Adrenal gland (tissue), 12 donors: ENCODE data around the gene ITFG2. TPM values are rescaled to one million over a fixed set of nuclear protein-coding genes. Genes with fewer than 3 reads are reported as not detected.
"Not testable (repeated sequence)": the region's sequence is repeated elsewhere in the genome, so short reads cannot be mapped to it uniquely, and the experiment has no call there.

Experiments
- DNase-seq, 7 donors: peaks; one replicate each; pipeline ENCODE4 v3.0.0-alpha.2; 2019 to 2020
- H3K27ac ChIP-seq, 5 donors: fragments of 200-600 bp; sonication (generic) in 4 of 5; 1 replicate in 3 of 5; 2 replicates in 2 of 5; pipeline versions ENCODE4 v1.5.1 to v1.8.0; 2016 to 2020; ENCODE audit warnings: mild to moderate bottlenecking in 1 of 5
- H3K27me3 ChIP-seq: fragments of 200-600 bp; 2 replicates; pipeline ENCODE4 v1.8.0; 2021
- H3K36me3 ChIP-seq, 2 donors: fragments of 200-600 bp; replicated peaks in 1 of 2; 1 replicate in 1 of 2; 2 replicates in 1 of 2; pipeline versions ENCODE4 v1.5.1 to v1.8.0; 2018 to 2022
- H3K4me1 ChIP-seq, 2 donors: fragments of 200-600 bp; replicated peaks in 1 of 2; 1 replicate in 1 of 2; 2 replicates in 1 of 2; pipeline versions ENCODE4 v1.5.1 to v1.8.0; 2018 to 2021
- H3K4me3 ChIP-seq, 4 donors: fragments of 200-600 bp; sonication (generic) in 3 of 4; one replicate each; pipeline ENCODE4 v1.5.1; 2016 to 2018
- H3K9me3 ChIP-seq, 3 donors: fragments of 200-600 bp; sonication (generic) in 1 of 3; replicated peaks in 1 of 3; 1 replicate in 2 of 3; 2 replicates in 1 of 3; pipeline versions ENCODE4 v1.5.1 to v1.8.0; 2016 to 2021
- POLR2A ChIP-seq, 2 donors: fragments of 450-650 bp; IDR thresholded peaks; one replicate each; pipeline ENCODE4 v1.6.1; 2017; ENCODE audit warnings: antibody characterized with exemption in 2 of 2, mild to moderate bottlenecking in 2 of 2, moderate library complexity in 1 of 2
- WGBS, 4 donors: extraction: QIAGEN DNeasy Blood & Tissue Kit in 2 of 4; methylation state at CpG; one replicate each; pipeline versions ENCODE4 v1.1.5 to v1.1.7; 2013 to 2017; 5-methylcytosine and 5-hydroxymethylcytosine counted together
- intact Hi-C, 2 donors: fragments of 100-400 bp; cut with DNase I; formaldehyde crosslinking; loops; one replicate each; pipeline versions ENCODE4 v1.14.1 to v1.15.0; 2022 to 2023
- polyA plus RNA-seq, 3 donors: library from polyadenylated mRNA; stranded (reverse); fragments of 200-250 nt in 2 of 3; fragments of 350-450 nt in 1 of 3; fragmentation: Illumina TruSeq in 1 of 3; extraction: RNeasy Lipid Tissue Mini Kit (QIAGEN cat#74804) in 1 of 3; gene quantifications; one replicate each; pipeline ENCODE4 v1.2.3, GENCODE V29; 2013 to 2014
- total RNA-seq, 9 donors: library from RNA; depleted of rRNA in 4 of 9; stranded (reverse); fragments of >200 nt in 4 of 9; fragments of 120-200 nt in 1 of 9; fragmentation: NEBNext Ultra II Directional in 1 of 9; extraction: Animal tissue kit (Norgen Biotek cat#: 25700) in 1 of 9; gene quantifications; one replicate each; pipeline versions ENCODE4 v1.1.0 to v1.2.4, GENCODE V29; 2013 to 2023
- TF ChIP-seq, protein P1 (sequence below), 6 experiments: fragments of 450-650 bp in 4 of 6; fragments of 200-600 bp in 2 of 6; sonication (generic) in 1 of 6; IDR thresholded peaks; 1 replicate in 5 of 6; 2 replicates in 1 of 6; pipeline versions ENCODE4 v1.5.1 to v1.8.0; 2016 to 2021; ENCODE audit warnings: antibody characterized with exemption in 6 of 6, mild to moderate bottlenecking in 2 of 6, moderate library complexity in 1 of 6
- donor health status: healthy with polysubstance abuse.
- donor health status: Bipolar disorder and iron deficiency.
- donor health status: DM: yes; HTN: yes; CAD: no.
- donor health status: DM: no; HTN: no; CAD: no.
- donor health status: DM: no; HTN: no; CAD: no.
- donor health status: DM: yes; HTN: yes; CAD: no.

Gene ITFG2
- total and polyA plus RNA-seq, 12 donors: 20.3 to 63.0 (median 32.7) TPM

DNA sequence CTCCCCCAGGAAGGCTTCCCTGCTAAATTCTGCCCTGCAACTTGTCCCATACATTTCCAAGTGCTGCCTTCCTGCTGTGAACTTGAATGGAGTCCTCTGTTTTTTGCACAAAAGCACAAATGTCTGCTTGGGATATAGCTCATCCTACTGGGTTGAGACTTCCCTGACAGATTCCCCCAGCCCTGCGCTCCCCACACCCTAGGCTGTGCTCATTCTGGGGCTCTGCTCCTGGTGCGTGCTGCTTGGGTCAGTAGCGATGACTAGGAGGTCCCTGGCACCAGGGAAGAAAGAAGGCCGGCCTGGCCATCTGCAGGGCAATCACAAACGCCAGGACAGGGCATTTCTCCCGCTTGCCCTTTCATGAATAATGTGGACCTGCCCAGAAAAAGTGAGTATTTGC is 46.9 kb upstream of the ITFG2 start:
- no peaks in the 10 kb centered on the region for H3K36me3 ChIP-seq
- H3K4me3 ChIP-seq: no peak overlapping the region
- WGBS, 4 donors: 87 to 88% (median 88%) methylated on average over 6 of the region's 6 CpGs
- no peak overlapping the region for H3K27ac ChIP-seq
- H3K9me3 ChIP-seq: no peaks in the 10 kb centered on the region
- no peaks in the 10 kb centered on the region for H3K4me1 ChIP-seq
- TF ChIP-seq, protein P1, sequence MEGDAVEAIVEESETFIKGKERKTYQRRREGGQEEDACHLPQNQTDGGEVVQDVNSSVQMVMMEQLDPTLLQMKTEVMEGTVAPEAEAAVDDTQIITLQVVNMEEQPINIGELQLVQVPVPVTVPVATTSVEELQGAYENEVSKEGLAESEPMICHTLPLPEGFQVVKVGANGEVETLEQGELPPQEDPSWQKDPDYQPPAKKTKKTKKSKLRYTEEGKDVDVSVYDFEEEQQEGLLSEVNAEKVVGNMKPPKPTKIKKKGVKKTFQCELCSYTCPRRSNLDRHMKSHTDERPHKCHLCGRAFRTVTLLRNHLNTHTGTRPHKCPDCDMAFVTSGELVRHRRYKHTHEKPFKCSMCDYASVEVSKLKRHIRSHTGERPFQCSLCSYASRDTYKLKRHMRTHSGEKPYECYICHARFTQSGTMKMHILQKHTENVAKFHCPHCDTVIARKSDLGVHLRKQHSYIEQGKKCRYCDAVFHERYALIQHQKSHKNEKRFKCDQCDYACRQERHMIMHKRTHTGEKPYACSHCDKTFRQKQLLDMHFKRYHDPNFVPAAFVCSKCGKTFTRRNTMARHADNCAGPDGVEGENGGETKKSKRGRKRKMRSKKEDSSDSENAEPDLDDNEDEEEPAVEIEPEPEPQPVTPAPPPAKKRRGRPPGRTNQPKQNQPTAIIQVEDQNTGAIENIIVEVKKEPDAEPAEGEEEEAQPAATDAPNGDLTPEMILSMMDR (IDR thresholded peaks at IDR 0.05): no peak
- TF ChIP-seq POLR2A (IDR thresholded peaks at IDR 0.05): no peak
- intact Hi-C loops: no loop called here
- no peaks in the 10 kb centered on the region for H3K27me3 ChIP-seq
- no peak for DNase-seq

DNA sequence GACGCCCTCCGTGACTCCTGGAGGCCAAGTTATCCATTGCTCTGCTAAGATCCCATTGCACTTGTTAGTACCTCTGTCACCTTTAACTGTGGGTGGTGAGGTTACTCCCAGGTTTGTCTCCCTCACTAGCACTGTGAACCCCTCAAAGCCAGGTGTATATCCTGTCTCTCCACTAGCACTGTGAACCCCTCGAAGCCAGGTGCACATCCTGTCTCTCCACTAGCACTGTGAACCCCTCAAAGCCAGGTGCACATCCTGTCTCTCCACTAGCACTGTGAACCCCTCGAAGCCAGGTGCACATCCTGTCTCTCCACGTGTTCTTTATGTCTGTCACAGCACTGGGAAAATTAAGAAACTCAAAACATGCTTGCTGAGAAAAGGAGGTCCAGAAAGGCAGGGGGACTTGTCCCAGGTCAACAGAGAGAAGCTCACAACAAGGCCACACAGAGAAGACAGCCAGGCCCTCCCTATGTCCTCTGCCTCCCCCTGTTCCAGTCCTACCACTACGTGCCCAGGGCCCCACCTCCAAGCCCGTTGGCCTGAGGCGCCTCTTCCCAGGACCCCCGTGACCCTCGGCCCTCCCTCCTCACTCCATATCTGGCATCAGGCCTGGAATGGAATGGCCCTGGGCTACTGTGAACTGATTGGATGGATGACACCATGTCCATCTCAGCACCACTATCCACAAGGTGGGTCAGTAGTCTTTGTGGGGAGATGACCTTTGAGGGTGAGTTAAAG is 44.1 kb upstream of the ITFG2 start:
- Histone ChIP-seq H3K27ac (no peak overlapping the region), H3K4me1 (no peaks in the 10 kb centered on the region), H3K9me3 (no peaks in the 10 kb centered on the region), H3K4me3 (no peak overlapping the region), H3K27me3 (no peaks in the 10 kb centered on the region), H3K36me3 (no peaks in the 10 kb centered on the region)
- no peak for DNase-seq
- WGBS, 4 donors: 73 to 81% (median 75%) methylated on average over 9 to 10 of the region's 10 CpGs
- intact Hi-C loops: no loop called here
- no peak for TF ChIP-seq POLR2A (IDR thresholded peaks at IDR 0.05)
- TF ChIP-seq, protein P1 (IDR thresholded peaks at IDR 0.05): no peak

DNA sequence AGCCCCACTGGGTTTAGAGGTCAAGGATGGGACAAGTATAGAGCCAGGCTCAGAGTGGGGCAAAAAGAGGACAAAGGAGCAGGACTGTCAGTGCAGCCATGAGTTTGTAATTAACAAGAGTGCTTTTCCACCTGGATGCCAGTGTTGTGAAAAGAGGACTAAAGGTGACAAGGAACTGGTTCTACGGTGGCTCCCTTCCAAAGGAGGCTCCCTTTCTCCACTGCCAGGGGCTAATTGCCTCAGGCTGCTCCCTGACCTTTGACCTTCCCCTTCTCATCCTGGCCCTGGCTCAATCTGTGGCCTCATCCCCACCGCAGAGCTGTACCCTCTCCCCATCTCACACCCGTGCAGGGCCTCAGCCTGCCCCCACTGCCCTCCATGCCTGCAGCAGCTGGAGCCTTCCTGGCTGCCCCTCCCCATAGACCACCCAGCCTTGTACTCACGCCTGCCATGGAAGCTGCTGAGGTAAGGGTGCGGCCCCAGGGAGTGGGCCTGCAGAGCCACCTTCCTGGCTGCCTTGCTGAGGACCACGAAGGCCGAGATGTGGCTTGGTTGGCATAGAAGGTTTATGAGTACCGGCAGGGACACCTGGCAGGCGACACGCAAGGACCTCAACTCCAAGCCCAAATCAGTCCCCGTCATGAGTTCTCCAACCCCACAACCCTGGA is 42.5 kb upstream of the ITFG2 start:
- H3K27ac ChIP-seq: no peak overlapping the region
- H3K36me3 ChIP-seq: no peaks in the 10 kb centered on the region
- H3K27me3 ChIP-seq: no peaks in the 10 kb centered on the region
- DNase-seq: no peak
- no peak overlapping the region for H3K4me3 ChIP-seq
- no peak for TF ChIP-seq POLR2A (IDR thresholded peaks at IDR 0.05)
- TF ChIP-seq, protein P1 (IDR thresholded peaks at IDR 0.05): no peak
- no peaks in the 10 kb centered on the region for H3K9me3 ChIP-seq
- intact Hi-C loops: no loop called here
- WGBS, 4 donors: 79 to 87% (median 83%) methylated on average over 10 to 11 of the region's 11 CpGs
- no peaks in the 10 kb centered on the region for H3K4me1 ChIP-seq

DNA sequence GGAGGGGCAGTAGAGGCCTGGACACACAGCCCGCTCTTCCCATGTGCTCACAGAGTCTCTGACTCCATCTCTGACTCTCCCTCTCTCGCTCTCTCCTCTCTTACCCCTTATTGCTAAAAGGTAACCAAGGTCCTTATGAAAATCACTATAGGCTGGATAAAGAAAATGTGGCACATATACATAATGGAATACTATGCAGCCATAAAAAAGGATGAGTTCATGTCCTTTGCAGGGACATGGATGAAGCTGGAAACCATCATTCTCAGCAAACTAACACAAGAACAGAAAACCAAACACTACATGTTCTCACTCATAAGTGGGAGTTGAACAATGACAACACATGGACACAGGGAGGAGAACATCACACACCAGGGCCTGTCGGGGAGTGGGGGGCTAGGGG is 41.9 kb upstream of the ITFG2 start:
- WGBS, 4 donors: 91 to 100% (median 95%) methylated on average over 3 of the region's 3 CpGs
- not testable (repeated sequence) for H3K36me3 ChIP-seq, H3K4me1 ChIP-seq

More for the DNA sequence above, 41.9 kb upstream of the ITFG2 start:
- H3K9me3 ChIP-seq, H3K27me3 ChIP-seq, DNase-seq, H3K27ac ChIP-seq, H3K4me3 ChIP-seq, intact Hi-C loops: not testable (repeated sequence)
